ENCODE results near the gene SV2A. TPM values are rescaled to one million over a fixed set of nuclear protein-coding genes. Genes with fewer than 3 reads are reported as not detected.

Gene SV2A
- total RNA-seq, 6 experiments from 2014 or later = 16.1 to 28.5 (median 26.1) TPM

- Mint-ChIP-seq H3K36me3 (ENCODE audit: low read depth) (peaks cover 45% of the 10 kb centered on the region), H3K9me3 (no peaks in the 10 kb centered on the region), H3K27me3 (ENCODE audit: insufficient read depth) (no peaks in the 10 kb centered on the region; the same call in none of the 2 replicates), H3K27ac (no peak overlapping the region), H3K4me3 (no peak overlapping the region), H3K4me1 (ENCODE audit: low read depth) (peaks cover 33% of the 10 kb centered on the region)
- DNase-seq = no peak
- TF ChIP-seq, protein P1, sequence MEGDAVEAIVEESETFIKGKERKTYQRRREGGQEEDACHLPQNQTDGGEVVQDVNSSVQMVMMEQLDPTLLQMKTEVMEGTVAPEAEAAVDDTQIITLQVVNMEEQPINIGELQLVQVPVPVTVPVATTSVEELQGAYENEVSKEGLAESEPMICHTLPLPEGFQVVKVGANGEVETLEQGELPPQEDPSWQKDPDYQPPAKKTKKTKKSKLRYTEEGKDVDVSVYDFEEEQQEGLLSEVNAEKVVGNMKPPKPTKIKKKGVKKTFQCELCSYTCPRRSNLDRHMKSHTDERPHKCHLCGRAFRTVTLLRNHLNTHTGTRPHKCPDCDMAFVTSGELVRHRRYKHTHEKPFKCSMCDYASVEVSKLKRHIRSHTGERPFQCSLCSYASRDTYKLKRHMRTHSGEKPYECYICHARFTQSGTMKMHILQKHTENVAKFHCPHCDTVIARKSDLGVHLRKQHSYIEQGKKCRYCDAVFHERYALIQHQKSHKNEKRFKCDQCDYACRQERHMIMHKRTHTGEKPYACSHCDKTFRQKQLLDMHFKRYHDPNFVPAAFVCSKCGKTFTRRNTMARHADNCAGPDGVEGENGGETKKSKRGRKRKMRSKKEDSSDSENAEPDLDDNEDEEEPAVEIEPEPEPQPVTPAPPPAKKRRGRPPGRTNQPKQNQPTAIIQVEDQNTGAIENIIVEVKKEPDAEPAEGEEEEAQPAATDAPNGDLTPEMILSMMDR (IDR thresholded peaks at IDR 0.05) = no peak
Measured at GRCh38 chr1:149923626-149924025, 6.0 kb upstream of the SV2A start.

GRCh38 chr1:149916898-149917252, 769 bp downstream of the SV2A start:
- TF ChIP-seq, protein P1 (IDR thresholded peaks at IDR 0.05) = no peak
- Mint-ChIP-seq H3K36me3 (ENCODE audit: low read depth) (peaks cover 11% of the 10 kb centered on the region; the same call in 1 of the 2 replicates), H3K9me3 (no peaks in the 10 kb centered on the region), H3K27ac (peak overlapping the region; percentile 7; the same call in 1 of the 2 replicates), H3K4me3 (peak overlapping the region; percentile 91), H3K27me3 (ENCODE audit: insufficient read depth) (peaks cover 1% of the 10 kb centered on the region; the same call in 1 of the 2 replicates), H3K4me1 (ENCODE audit: low read depth) (peaks cover 25% of the 10 kb centered on the region)
- no peak for DNase-seq

- peaks cover 16% of the 10 kb centered on the region for H3K36me3 Mint-ChIP-seq (ENCODE audit: low read depth)
- no peak for DNase-seq
- peak overlapping the region; percentile 41 for H3K27ac Mint-ChIP-seq
- peaks cover 1% of the 10 kb centered on the region; the same call in 1 of the 2 replicates for H3K27me3 Mint-ChIP-seq (ENCODE audit: insufficient read depth)
- H3K9me3 Mint-ChIP-seq = no peaks in the 10 kb centered on the region
- peak overlapping the region; percentile 91 for H3K4me3 Mint-ChIP-seq
- H3K4me1 Mint-ChIP-seq (ENCODE audit: low read depth) = peaks cover 25% of the 10 kb centered on the region
- TF ChIP-seq, protein P1 (IDR thresholded peaks at IDR 0.05) = no peak
Measured at GRCh38 chr1:149916193-149916897, 1.3 kb downstream of the SV2A start.

GRCh38 chr1:149915429-149916192, 2.0 kb downstream of the SV2A start:
- H3K4me3 Mint-ChIP-seq = peak overlapping the region; percentile 91; the same call in 1 of the 2 replicates
- peaks cover 21% of the 10 kb centered on the region for H3K36me3 Mint-ChIP-seq (ENCODE audit: low read depth)
- H3K27me3 Mint-ChIP-seq (ENCODE audit: insufficient read depth) = peaks cover 1% of the 10 kb centered on the region; the same call in 1 of the 2 replicates
- H3K27ac Mint-ChIP-seq = peak overlapping the region; percentile 41
- H3K4me1 Mint-ChIP-seq (ENCODE audit: low read depth) = peaks cover 25% of the 10 kb centered on the region
- TF ChIP-seq, protein P1 (IDR thresholded peaks at IDR 0.05) = no peak
- no peak for DNase-seq
- H3K9me3 Mint-ChIP-seq = no peaks in the 10 kb centered on the region

DNA sequence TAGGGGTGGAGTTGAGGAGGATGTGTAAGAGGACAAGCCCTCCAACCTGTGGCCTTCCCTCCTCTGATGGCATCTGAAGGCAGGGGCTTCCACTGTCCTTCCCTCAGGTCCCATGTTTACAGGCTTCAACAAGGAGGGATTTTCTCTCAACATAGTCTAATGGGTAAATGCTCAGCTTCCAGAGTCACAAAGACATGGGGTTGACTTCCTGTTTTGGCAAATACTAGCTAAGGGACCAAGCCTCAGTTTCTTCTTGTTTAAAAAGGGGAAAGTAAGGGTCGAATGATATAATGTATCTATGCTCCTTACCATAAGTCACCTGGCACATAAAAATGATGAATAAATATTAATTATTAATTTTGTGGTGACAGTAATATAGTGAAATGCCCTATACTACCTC, 3.1 kb downstream of the SV2A start:
- no peak overlapping the region for H3K27ac Mint-ChIP-seq
- peaks cover 21% of the 10 kb centered on the region for H3K36me3 Mint-ChIP-seq (ENCODE audit: low read depth)
- no peak overlapping the region for H3K4me3 Mint-ChIP-seq
- no peaks in the 10 kb centered on the region for H3K9me3 Mint-ChIP-seq
- TF ChIP-seq, protein P1 (IDR thresholded peaks at IDR 0.05) = no peak
- peaks cover 25% of the 10 kb centered on the region for H3K4me1 Mint-ChIP-seq (ENCODE audit: low read depth)
- peaks cover 1% of the 10 kb centered on the region; the same call in 1 of the 2 replicates for H3K27me3 Mint-ChIP-seq (ENCODE audit: insufficient read depth)
- DNase-seq = no peak
